HG02571 (cell line): ENCODE measurements around the gene PAPLN.
"Not testable (repeated sequence)": the region's sequence is repeated elsewhere in the genome, so short reads cannot be mapped to it uniquely, and the experiment has no call there.

Experiments used
- ATAC-seq: cut with Tn5 transposase; IDR thresholded peaks from one replicate; pipeline ENCODE4 v1.9.1; 2021; ENCODE audit warnings: mild to moderate bottlenecking, moderate library complexity; ENCODE audit not compliant: unreplicated experiment

The PAPLN gene

GRCh38 chr14:73237219-73237785 lies at the start of gene PAPLN:
Gene PAPLN, plus strand, starts transcription at chr14:73237506. Its CDS starts 2,273 bp downstream, at chr14:73239779.
- no peak for ATAC-seq

GRCh38 chr14:73188501-73188911 lies 48.8 kb upstream of the PAPLN start:
- ATAC-seq: no peak

GRCh38 chr14:73189651-73190050 lies 47.7 kb upstream of the PAPLN start:
- no peak for ATAC-seq

GRCh38 chr14:73191441-73191840 lies 45.9 kb upstream of the PAPLN start:
- ATAC-seq: no peak

GRCh38 chr14:73194306-73194705 lies 43.0 kb upstream of the PAPLN start:
- not testable (repeated sequence) for ATAC-seq

GRCh38 chr14:73198253-73198652 lies 39.1 kb upstream of the PAPLN start:
- no peak for ATAC-seq

GRCh38 chr14:73203527-73203926 lies 33.8 kb upstream of the PAPLN start:
- ATAC-seq: no peak

GRCh38 chr14:73207615-73208014 lies 29.7 kb upstream of the PAPLN start:
- ATAC-seq: no peak

GRCh38 chr14:73208390-73208789 lies 28.9 kb upstream of the PAPLN start:
- ATAC-seq: no peak

- no peak for ATAC-seq
Observed at GRCh38 chr14:73208846-73209245, 28.5 kb upstream of the PAPLN start.

GRCh38 chr14:73209953-73210352 lies 27.4 kb upstream of the PAPLN start:
- no peak for ATAC-seq

GRCh38 chr14:73211251-73212040 lies 25.9 kb upstream of the PAPLN start:
- ATAC-seq: no peak

GRCh38 chr14:73216030-73216429 lies 21.3 kb upstream of the PAPLN start:
- no peak for ATAC-seq

GRCh38 chr14:73217411-73217810 lies 19.9 kb upstream of the PAPLN start:
- no peak for ATAC-seq

- no peak for ATAC-seq
Observed at GRCh38 chr14:73220061-73220460, 17.2 kb upstream of the PAPLN start.

GRCh38 chr14:73220634-73221033 lies 16.7 kb upstream of the PAPLN start:
- ATAC-seq: no peak

GRCh38 chr14:73221945-73222344 lies 15.4 kb upstream of the PAPLN start:
- ATAC-seq: no peak

- peak; percentile 71 for ATAC-seq
Observed at GRCh38 chr14:73223049-73223448, 14.3 kb upstream of the PAPLN start.

GRCh38 chr14:73225496-73225895 lies 11.8 kb upstream of the PAPLN start:
- ATAC-seq: no peak

- no peak for ATAC-seq
Observed at GRCh38 chr14:73227812-73228781, 9.2 kb upstream of the PAPLN start.

GRCh38 chr14:73230051-73230450 lies 7.3 kb upstream of the PAPLN start:
- ATAC-seq: no peak
